Right atrium auricular region (tissue), 2 donors: ENCODE measurements around the gene NYAP2. TPM values are rescaled to one million over a fixed set of nuclear protein-coding genes. Genes with fewer than 3 reads are reported as not detected.

Experiments used
- DNase-seq: peaks from one replicate; pipeline ENCODE4 v3.0.0-alpha.2; 2019; ENCODE audit warnings: low spot score
- H3K27ac ChIP-seq, 2 donors: fragments of 200-600 bp; sonication (generic); 1 replicate in 1 of 2; 2 replicates in 1 of 2; pipeline ENCODE4 v1.5.1; 2016 to 2019
- H3K27me3 ChIP-seq, 2 donors: fragments of 200-600 bp; sonication (generic); one replicate each; pipeline versions ENCODE4 v1.5.1 to v1.6.0; 2017 to 2019
- H3K36me3 ChIP-seq: fragments of 200-600 bp; sonication (generic); one replicate; pipeline ENCODE4 v1.5.1; 2016
- H3K4me1 ChIP-seq, 2 donors: fragments of 200-600 bp; sonication (generic); one replicate each; pipeline versions ENCODE4 v1.5.1 to v1.6.0; 2017 to 2019
- H3K4me3 ChIP-seq, 2 donors: fragments of 200-600 bp; sonication (generic); 1 replicate in 1 of 2; 2 replicates in 1 of 2; pipeline ENCODE4 v1.5.1; 2017 to 2019; ENCODE audit warnings: mild to moderate bottlenecking in 1 of 2, moderate library complexity in 1 of 2
- H3K9me3 ChIP-seq, 2 donors: fragments of 200-600 bp; sonication (generic); one replicate each; pipeline ENCODE4 v1.5.1; 2019
- total RNA-seq, 2 donors: library from RNA; depleted of rRNA; stranded (reverse); fragments of >200 nt; gene quantifications; one replicate each; pipeline ENCODE4 v1.1.0, GENCODE V29; 2016
- TF ChIP-seq, protein P1 (sequence below), 2 donors: fragments of 200-600 bp; sonication (generic); IDR thresholded peaks; one replicate each; pipeline ENCODE4 v1.5.1; 2019; ENCODE audit warnings: antibody characterized with exemption in 2 of 2

The NYAP2 gene
- total RNA-seq, 2 donors from 2014 or later: not detected

DNA sequence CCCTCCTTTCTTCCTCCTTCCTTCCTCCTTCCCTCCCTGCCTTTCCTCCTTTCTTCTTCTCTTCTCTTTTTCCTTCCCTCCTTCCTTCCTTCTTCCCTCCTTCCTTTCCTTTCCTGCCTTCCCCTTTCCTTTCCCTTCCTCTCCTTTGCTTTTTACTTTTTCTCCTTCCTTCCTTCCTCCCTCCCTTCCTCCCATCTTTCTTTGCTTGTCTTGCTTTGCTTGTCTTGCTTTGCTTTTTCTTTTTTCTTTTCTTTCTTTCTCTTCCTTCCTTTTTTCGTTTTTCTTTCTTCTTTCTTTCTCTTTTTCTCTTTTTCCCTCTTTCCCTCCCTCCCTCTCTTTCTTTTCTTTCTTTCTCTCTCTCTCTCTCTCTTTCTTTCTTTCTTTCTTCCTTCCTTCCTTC is 113.0 kb downstream of the NYAP2 start:
- H3K27me3 ChIP-seq: no peaks in the 10 kb centered on the region
- H3K27ac ChIP-seq: no peak overlapping the region
- TF ChIP-seq, protein P1, sequence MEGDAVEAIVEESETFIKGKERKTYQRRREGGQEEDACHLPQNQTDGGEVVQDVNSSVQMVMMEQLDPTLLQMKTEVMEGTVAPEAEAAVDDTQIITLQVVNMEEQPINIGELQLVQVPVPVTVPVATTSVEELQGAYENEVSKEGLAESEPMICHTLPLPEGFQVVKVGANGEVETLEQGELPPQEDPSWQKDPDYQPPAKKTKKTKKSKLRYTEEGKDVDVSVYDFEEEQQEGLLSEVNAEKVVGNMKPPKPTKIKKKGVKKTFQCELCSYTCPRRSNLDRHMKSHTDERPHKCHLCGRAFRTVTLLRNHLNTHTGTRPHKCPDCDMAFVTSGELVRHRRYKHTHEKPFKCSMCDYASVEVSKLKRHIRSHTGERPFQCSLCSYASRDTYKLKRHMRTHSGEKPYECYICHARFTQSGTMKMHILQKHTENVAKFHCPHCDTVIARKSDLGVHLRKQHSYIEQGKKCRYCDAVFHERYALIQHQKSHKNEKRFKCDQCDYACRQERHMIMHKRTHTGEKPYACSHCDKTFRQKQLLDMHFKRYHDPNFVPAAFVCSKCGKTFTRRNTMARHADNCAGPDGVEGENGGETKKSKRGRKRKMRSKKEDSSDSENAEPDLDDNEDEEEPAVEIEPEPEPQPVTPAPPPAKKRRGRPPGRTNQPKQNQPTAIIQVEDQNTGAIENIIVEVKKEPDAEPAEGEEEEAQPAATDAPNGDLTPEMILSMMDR (IDR thresholded peaks at IDR 0.05): no peak
- H3K9me3 ChIP-seq: no peaks in the 10 kb centered on the region
- DNase-seq: no peak
- H3K4me1 ChIP-seq: no peaks in the 10 kb centered on the region
- H3K36me3 ChIP-seq: no peaks in the 10 kb centered on the region
- no peak overlapping the region for H3K4me3 ChIP-seq

DNA sequence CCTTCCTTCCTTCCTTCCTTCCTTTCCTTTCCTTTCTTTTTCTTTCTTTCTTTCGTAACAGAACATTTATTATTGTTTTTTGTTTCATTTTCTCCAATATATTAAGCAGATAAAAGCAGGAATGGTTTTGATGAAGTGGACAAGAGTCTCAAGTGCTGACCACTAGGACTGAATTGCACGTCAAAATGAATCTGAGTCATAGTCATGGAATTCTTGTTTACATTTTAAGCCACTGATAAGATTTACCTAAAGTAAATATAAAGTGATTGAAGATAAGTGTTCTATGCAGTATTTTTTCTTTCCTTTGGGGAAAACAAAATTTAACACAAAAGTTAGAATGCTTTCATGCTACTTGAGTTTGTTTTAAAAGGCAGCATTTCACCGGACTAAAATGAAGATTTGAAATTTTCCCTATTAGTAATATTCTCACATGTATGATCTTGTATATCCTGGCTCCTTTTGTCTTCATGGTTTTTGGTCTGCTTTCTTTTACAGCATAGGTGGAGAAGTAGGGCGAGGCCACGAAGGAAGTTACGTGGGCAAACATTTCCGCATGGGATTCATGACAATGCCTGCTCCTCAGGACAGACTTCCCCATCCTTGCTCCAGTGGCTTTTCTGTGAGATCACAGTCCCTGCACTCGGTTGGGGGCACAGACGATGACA is 113.5 kb downstream of the NYAP2 start:
- no peak overlapping the region for H3K27ac ChIP-seq
- no peak for DNase-seq
- no peaks in the 10 kb centered on the region for H3K36me3 ChIP-seq
- H3K9me3 ChIP-seq: no peaks in the 10 kb centered on the region
- no peaks in the 10 kb centered on the region for H3K27me3 ChIP-seq
- no peak overlapping the region for H3K4me3 ChIP-seq
- no peaks in the 10 kb centered on the region for H3K4me1 ChIP-seq
- TF ChIP-seq, protein P1 (IDR thresholded peaks at IDR 0.05): no peak

DNA sequence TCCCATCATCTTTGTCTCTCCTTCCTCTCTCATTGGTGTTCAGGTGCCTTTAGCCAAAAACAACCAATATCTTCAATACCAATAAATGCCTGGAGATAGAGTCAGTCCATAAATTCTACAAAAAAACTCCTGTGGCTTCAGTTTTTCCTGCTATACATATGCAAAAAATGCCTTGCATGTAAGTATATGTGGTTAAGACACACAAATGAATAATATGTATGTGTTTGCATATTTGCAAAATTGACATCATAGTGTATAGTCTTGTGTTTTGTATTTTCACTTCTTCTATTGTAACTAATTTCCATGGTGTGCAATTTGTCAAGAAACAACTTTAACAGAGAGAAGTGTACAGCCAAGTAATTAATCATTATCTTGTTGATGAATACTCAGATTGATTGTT is 115.5 kb downstream of the NYAP2 start:
- TF ChIP-seq, protein P1 (IDR thresholded peaks at IDR 0.05): no peak
- no peaks in the 10 kb centered on the region for H3K27me3 ChIP-seq
- no peaks in the 10 kb centered on the region for H3K36me3 ChIP-seq
- H3K9me3 ChIP-seq: no peaks in the 10 kb centered on the region
- DNase-seq: no peak
- no peak overlapping the region for H3K27ac ChIP-seq
- no peaks in the 10 kb centered on the region for H3K4me1 ChIP-seq
- H3K4me3 ChIP-seq: no peak overlapping the region

DNA sequence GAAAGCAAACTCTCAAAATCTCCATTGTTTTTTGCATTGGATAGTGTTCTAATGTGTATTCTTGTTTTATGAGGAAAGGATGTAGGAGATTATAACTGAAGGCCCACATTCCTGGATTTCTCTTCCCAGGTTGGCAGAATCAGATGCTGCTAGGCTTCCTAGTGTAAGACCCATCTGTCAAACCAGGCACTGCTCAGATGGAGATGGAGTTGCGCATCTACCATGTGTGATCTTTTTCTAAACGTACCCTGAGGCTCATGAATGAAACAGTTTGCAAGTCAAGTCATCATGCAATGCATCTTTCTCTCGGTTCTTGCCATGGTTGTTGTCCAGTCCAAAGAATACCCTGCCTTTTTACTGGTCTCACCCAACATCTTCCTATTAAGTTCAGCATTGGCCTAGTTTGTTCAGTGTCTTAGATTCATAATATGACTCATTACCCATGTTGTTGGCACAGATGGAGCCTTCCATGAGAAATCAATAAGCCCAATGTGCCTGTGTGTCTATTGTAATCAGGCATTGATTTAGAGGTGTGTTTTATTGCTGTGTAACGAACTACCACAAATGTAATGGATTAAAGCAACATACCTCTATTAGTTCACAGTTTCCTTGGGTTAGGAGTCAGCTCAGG is 127.4 kb downstream of the NYAP2 start:
- Histone ChIP-seq H3K4me1 (no peaks in the 10 kb centered on the region), H3K27me3 (no peaks in the 10 kb centered on the region), H3K4me3 (no peak overlapping the region), H3K36me3 (no peaks in the 10 kb centered on the region), H3K27ac (no peak overlapping the region), H3K9me3 (no peaks in the 10 kb centered on the region)
- DNase-seq: no peak
- TF ChIP-seq, protein P1 (IDR thresholded peaks at IDR 0.05): no peak

DNA sequence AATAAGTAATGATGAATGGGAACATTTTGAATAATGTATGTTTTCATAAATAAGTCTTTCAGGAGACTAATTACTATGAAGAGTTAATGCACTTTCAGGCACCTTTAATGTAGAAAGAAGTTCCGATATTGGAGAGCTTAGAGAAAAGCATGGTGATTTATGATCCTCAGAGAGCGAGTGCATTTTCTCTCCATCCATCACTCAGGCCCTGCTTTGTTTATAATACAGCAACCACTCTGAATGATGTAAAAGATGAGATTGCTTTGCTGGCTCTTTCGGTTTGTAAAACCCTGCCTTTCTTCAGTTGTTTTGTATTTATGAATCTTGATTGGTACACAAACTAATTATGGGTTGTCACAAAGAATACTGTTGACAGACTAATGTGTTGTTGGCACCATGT is 132.0 kb downstream of the NYAP2 start:
- Histone ChIP-seq H3K27me3 (no peaks in the 10 kb centered on the region), H3K4me1 (no peaks in the 10 kb centered on the region), H3K36me3 (no peaks in the 10 kb centered on the region), H3K9me3 (no peaks in the 10 kb centered on the region), H3K4me3 (no peak overlapping the region), H3K27ac (no peak overlapping the region)
- DNase-seq: no peak
- TF ChIP-seq, protein P1 (IDR thresholded peaks at IDR 0.05): no peak
